Measurements from ENCODE around the gene THUMPD2.

Gene THUMPD2

DNA sequence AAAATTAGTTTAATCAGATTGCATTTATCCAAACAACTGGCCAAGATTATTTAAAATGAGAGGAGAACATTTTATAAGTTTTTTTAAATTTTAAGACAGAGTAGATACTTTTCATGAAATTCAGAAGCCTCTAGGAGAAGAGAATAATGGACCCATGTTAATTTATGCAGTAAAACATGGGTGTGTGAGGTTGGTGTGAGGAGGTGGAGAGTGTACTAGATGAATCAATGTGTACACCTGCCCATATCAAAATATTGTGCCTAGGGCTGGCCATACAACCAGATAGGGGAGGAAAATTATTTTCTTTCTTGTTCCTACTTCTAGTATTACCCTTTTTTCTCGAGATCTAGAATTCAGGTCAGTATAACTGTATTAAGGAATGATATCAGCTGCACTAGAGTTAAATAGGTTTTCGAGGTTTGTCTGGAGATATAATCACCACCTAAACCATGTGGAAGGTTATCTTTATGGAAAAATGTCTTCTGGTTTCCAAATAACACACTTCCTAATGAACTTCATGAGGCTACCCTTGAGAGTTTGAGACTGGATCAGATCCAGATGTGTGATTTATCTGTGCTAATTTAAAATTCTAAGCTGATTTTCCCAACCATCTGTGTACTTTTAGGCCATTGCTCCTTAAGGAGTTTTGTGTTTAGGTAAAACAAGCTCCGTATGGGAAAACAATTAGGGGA lies 75.7 kb downstream of the THUMPD2 start:
- no peak for DNase-seq (ENCODE audit: low read depth)
- H3K4me3 ChIP-seq (ENCODE audit: low read depth, low read length), result no peak overlapping the region
- TF ChIP-seq, protein P1, sequence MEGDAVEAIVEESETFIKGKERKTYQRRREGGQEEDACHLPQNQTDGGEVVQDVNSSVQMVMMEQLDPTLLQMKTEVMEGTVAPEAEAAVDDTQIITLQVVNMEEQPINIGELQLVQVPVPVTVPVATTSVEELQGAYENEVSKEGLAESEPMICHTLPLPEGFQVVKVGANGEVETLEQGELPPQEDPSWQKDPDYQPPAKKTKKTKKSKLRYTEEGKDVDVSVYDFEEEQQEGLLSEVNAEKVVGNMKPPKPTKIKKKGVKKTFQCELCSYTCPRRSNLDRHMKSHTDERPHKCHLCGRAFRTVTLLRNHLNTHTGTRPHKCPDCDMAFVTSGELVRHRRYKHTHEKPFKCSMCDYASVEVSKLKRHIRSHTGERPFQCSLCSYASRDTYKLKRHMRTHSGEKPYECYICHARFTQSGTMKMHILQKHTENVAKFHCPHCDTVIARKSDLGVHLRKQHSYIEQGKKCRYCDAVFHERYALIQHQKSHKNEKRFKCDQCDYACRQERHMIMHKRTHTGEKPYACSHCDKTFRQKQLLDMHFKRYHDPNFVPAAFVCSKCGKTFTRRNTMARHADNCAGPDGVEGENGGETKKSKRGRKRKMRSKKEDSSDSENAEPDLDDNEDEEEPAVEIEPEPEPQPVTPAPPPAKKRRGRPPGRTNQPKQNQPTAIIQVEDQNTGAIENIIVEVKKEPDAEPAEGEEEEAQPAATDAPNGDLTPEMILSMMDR (IDR thresholded peaks at IDR 0.05; ENCODE audit: low read depth, low read length, missing control alignments), result no peak

DNA sequence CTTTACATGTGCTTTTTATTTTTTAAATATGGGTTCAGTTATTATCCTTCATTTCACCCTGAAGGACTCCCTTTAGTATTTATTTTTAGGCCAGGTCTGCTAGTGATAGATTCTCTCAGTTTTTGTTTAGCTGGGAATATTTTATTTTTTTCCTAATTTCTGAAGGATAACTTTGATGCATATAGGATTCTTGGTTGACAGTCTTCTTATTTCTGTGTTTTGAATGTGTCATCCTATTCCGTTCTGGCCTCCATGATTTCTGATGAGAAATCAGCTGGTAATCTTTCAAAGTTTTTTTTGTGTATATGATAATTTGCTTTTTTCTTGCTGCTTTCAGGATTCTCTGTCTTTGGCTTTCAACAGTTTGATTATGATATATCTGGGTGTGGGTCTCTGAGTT lies 77.9 kb downstream of the THUMPD2 start:
- no peak overlapping the region for H3K4me3 ChIP-seq (ENCODE audit: low read depth, low read length)
- TF ChIP-seq, protein P1 (IDR thresholded peaks at IDR 0.05; ENCODE audit: low read depth, low read length, missing control alignments), result no peak
- DNase-seq (ENCODE audit: low read depth), result no peak

DNA sequence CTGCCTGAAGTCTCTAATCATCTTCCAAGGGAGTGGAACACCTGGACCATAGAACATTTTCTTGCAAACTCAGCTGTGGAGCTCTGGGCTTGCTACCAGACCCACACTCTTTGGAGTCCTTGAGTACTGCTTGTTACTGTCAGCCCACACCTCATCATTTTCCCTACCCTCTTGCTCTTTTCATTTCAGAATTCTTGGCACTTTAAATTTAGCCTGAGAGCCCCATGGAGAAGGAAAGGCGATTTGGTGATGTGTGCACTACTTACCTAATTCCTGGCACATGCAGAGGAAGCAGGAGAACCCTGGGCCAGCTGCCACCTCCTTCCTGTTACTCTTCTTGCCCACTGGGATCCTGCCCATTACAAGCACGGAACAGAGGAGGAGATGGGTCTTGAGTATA lies 81.6 kb downstream of the THUMPD2 start:
- no peak for DNase-seq (ENCODE audit: low read depth)
- no peak overlapping the region for H3K4me3 ChIP-seq (ENCODE audit: low read depth, low read length)
- TF ChIP-seq, protein P1 (IDR thresholded peaks at IDR 0.05; ENCODE audit: low read depth, low read length, missing control alignments), result no peak

DNA sequence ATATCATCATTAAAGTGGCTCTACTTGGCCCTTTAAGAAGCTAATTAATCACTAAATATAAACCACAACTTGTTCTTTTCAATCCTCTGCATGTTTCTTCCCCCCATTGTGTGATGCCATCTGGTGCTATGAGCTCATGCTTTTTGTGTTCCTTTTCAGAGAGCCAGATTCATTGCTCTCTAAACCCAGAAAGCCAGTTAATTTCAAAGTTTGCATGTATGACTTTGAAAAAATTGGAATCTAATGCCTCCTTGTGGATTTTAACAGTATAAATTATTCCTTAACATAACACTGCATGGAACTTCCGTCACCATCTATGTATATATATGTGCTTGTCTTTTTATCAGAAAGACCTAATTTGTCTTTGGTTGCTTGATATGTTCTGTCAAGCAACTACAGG lies 82.2 kb downstream of the THUMPD2 start:
- TF ChIP-seq, protein P1 (IDR thresholded peaks at IDR 0.05; ENCODE audit: low read depth, low read length, missing control alignments), result no peak
- H3K4me3 ChIP-seq (ENCODE audit: low read depth, low read length), result no peak overlapping the region
- DNase-seq (ENCODE audit: low read depth), result no peak

DNA sequence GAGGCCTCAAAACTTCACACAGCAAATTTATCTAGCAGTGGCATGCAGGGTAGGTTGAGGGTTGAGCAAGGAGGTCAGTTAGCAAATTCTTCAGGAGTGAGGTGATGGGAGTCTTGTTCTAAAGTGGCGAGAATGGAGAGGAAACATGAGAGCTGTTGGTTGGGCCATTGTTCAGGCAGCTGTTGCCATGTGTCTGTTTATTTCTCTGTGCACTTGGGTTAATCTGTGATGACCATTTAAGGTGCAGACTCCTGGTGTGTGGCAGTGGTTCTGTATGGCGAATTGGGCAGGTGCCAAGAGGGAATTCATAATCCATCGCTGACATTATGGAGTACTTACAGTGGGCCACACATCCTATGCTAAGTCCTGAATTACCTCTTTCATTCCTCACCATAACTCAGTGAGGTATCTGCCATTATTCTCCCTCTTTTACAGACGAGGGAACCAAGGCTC lies 82.9 kb downstream of the THUMPD2 start:
- no peak overlapping the region for H3K4me3 ChIP-seq (ENCODE audit: low read depth, low read length)
- DNase-seq (ENCODE audit: low read depth), result no peak
- TF ChIP-seq, protein P1 (IDR thresholded peaks at IDR 0.05; ENCODE audit: low read depth, low read length, missing control alignments), result no peak

DNA sequence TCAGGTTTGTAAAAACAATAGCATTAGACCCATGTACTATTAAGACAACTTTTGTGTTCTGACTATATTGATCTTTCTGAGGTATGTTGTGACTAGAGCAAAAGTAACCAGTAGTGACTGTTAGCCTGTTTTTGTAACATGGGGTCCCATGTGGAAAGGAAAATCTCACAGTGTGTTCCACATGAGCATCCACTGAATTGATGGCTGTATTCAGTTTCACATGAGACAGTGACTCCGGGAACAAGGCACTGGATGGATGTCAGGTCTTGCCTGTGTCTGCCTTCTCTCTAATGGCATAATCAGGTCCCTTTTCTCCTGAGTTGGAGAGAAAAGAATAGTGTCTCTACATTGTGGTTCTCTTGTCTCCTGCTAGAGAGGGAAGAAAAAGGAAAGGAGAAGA lies 85.8 kb downstream of the THUMPD2 start:
- no peak for DNase-seq (ENCODE audit: low read depth)
- H3K4me3 ChIP-seq (ENCODE audit: low read depth, low read length), result no peak overlapping the region
- TF ChIP-seq, protein P1 (IDR thresholded peaks at IDR 0.05; ENCODE audit: low read depth, low read length, missing control alignments), result no peak

DNA sequence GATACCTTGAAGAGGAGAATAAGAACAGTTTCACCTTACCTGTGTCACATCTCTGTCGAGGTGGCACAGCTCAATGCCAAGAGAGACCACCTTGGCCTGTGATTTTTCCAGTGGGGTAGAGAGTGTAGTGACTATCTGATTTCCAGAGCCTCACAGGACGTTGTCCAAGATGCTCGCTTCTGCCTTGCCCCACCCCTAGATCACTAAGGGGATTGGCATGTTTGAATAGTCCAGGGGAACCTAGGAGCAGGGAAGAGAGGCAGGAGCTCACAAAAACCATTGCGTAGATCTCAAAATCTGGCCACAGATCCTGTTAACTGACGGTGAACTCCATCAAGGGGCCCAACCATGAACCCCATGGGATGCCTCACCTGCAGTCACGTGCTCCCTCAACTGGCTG lies 89.2 kb downstream of the THUMPD2 start:
- no peak for DNase-seq (ENCODE audit: low read depth)
- TF ChIP-seq, protein P1 (IDR thresholded peaks at IDR 0.05; ENCODE audit: low read depth, low read length, missing control alignments), result no peak
- H3K4me3 ChIP-seq (ENCODE audit: low read depth, low read length), result no peak overlapping the region

Data from GM12864 (cell line).